GM12878 (cell line): Measurements from ENCODE around the gene GALNT15. TPM values are rescaled to one million over a fixed set of nuclear protein-coding genes. Genes with fewer than 3 reads are reported as not detected.

Experiments
- ATAC-seq: fragments of 200-7000 bp; cut with Tn5 transposase; 3 replicates; pipeline ENCODE4 v1.9.1; 2020; ENCODE audit warnings: mild to moderate bottlenecking, moderate library complexity
- BruUV-seq: library from RNA; stranded (reverse); fragments of 400-500 nt; replicated peaks from 2 replicates; lab custom pipeline; 2021; lab: Mats Ljungman, UMichigan
- CTCF ChIA-PET: fragments of 300-600 bp; sonication (Branson Sonifier 250); formaldehyde crosslinking; extraction: SDS; loops from one replicate; lab custom pipeline; 2021; ENCODE audit warnings: inconsistent platforms; lab: Yijun Ruan, JAX
- POLR2A ChIA-PET: fragments of 350-600 bp; formaldehyde crosslinking; extraction: SDS; loops from one replicate; lab custom pipeline; 2021; ENCODE audit warnings: inconsistent platforms; lab: Charles Lee
- RAD21 ChIA-PET: fragments of 300-600 bp; sonication (Branson Sonifier 250); formaldehyde crosslinking; loops from one replicate; lab custom pipeline; 2023; ENCODE audit warnings: antibody characterized with exemption; ENCODE audit not compliant: unreplicated experiment; lab: Charles Lee
- SMC1A ChIA-PET: fragments of 300-600 bp; sonication (Branson Sonifier 250); formaldehyde crosslinking; loops from one replicate; lab custom pipeline; 2023; ENCODE audit not compliant: unreplicated experiment, uncharacterized antibody; lab: Charles Lee
- DNase-seq: peaks from one replicate; pipeline ENCODE4 v3.0.0-alpha.2; 2011; ENCODE audit warnings: low read depth, low spot score
- FAIRE-seq: peaks from 3 replicates; lab custom pipeline; 2011; peaks lifted over from hg19 to GRCh38; lab: Jason Lieb, UNC
- H2AFZ ChIP-seq: 2 replicates; pipeline ENCODE4 v1.6.0; 2011; ENCODE audit warnings: low read depth, low read length, control low read depth; ENCODE audit not compliant: control insufficient read depth
- H3K27ac ChIP-seq: 2 replicates; pipeline ENCODE4 v1.5.1; 2011; ENCODE audit warnings: control low read depth; ENCODE audit not compliant: control insufficient read depth, insufficient read depth
- H3K27me3 ChIP-seq, 2 experiments: replicated peaks in 1 of 2; 2 replicates each; pipeline versions ENCODE4 v1.6.0 to v1.6.1; 2011; ENCODE audit warnings: low read length in 1 of 2; ENCODE audit not compliant: control insufficient read depth in 2 of 2, insufficient read depth in 2 of 2
- H3K36me3 ChIP-seq, 2 experiments: 2 replicates each; pipeline ENCODE4 v1.5.1; 2011; ENCODE audit warnings: low read length in 1 of 2; ENCODE audit not compliant: control insufficient read depth in 2 of 2, insufficient read depth in 2 of 2
- H3K4me1 ChIP-seq: 2 replicates; pipeline ENCODE4 v1.6.1; 2011; ENCODE audit warnings: mild to moderate bottlenecking, low read length, moderate library complexity, mixed read lengths; ENCODE audit not compliant: control insufficient read depth, insufficient read depth
- H3K4me2 ChIP-seq: 2 replicates; pipeline ENCODE4 v1.6.0; 2011; ENCODE audit warnings: control low read depth; ENCODE audit not compliant: control insufficient read depth, insufficient read depth
- H3K4me3 ChIP-seq: fragments of 200-600 bp; sonication (generic); 2 replicates; pipeline ENCODE4 v1.5.1; 2016
- H3K79me2 ChIP-seq: 2 replicates; pipeline ENCODE4 v1.6.0; 2011; ENCODE audit warnings: low read length; ENCODE audit not compliant: control insufficient read depth, insufficient read depth
- H3K9ac ChIP-seq: 2 replicates; pipeline ENCODE4 v1.8.0; 2011; ENCODE audit warnings: low read length, control low read depth, mixed read lengths; ENCODE audit not compliant: control insufficient read depth, insufficient read depth
- H3K9me3 ChIP-seq: replicated peaks from 3 replicates; pipeline ENCODE4 v1.5.1; 2011; ENCODE audit warnings: mild to moderate bottlenecking, low read length; ENCODE audit not compliant: control insufficient read depth, insufficient read depth
- H4K20me1 ChIP-seq: 2 replicates; pipeline ENCODE4 v1.6.0; 2011; ENCODE audit not compliant: control insufficient read depth, insufficient read depth
- ATF2 ChIP-seq: IDR thresholded peaks from 2 replicates; pipeline ENCODE4 v1.6.1; 2012; ENCODE audit warnings: low read length, inconsistent platforms
- BCLAF1 ChIP-seq: fragments of 450-650 bp; IDR thresholded peaks from 2 replicates; pipeline ENCODE4 v1.6.1; 2017; ENCODE audit warnings: antibody characterized with exemption, mild to moderate bottlenecking, moderate library complexity
- CHD2 ChIP-seq: IDR thresholded peaks from 2 replicates; pipeline ENCODE4 v1.6.1; 2011; ENCODE audit warnings: low read depth, low read length, improper control_type of control experiment, borderline replicate concordance
- EP300 ChIP-seq, 2 experiments: fragments of 150-350 bp in 1 of 2; IDR thresholded peaks; 2 replicates each; pipeline ENCODE4 v1.6.1; 2011 to 2012; ENCODE audit warnings: low read depth in 2 of 2, low read length in 2 of 2, borderline replicate concordance in 1 of 2, improper control_type of control experiment in 1 of 2, inconsistent platforms in 1 of 2; ENCODE audit not compliant: control insufficient read depth in 1 of 2
- KAT2A ChIP-seq: conservative IDR thresholded peaks from 2 replicates; pipeline ENCODE4 v1.6.1; 2011; ENCODE audit warnings: low read depth, low read length; ENCODE audit not compliant: control insufficient read depth
- KDM1A ChIP-seq: fragments of 200-600 bp; sonication (generic); IDR thresholded peaks from 2 replicates; pipeline ENCODE4 v1.6.1; 2016; ENCODE audit warnings: borderline replicate concordance
- MLLT1 ChIP-seq: fragments of 450-650 bp; IDR thresholded peaks from 2 replicates; pipeline ENCODE4 v1.6.1; 2016; ENCODE audit warnings: mild to moderate bottlenecking
- MTA2 ChIP-seq: fragments of 450-650 bp; IDR thresholded peaks from 2 replicates; pipeline ENCODE4 v1.6.1; 2016; ENCODE audit warnings: low read depth, mild to moderate bottlenecking, moderate library complexity
- PML ChIP-seq: IDR thresholded peaks from 2 replicates; pipeline ENCODE4 v1.6.1; 2012; ENCODE audit warnings: low read length, inconsistent platforms
- RBBP5 ChIP-seq: fragments of 200-600 bp; sonication (generic); conservative IDR thresholded peaks from 2 replicates; pipeline ENCODE4 v1.6.1; 2016
- SMAD5 ChIP-seq: IDR thresholded peaks from 2 replicates; pipeline ENCODE4 v1.6.1; 2016; ENCODE audit warnings: antibody characterized with exemption, low read depth
- TAF1 ChIP-seq: IDR thresholded peaks from 2 replicates; pipeline ENCODE4 v1.6.1; 2011; ENCODE audit warnings: mild to moderate bottlenecking, low read depth, low read length, borderline replicate concordance
- ZNF592 ChIP-seq: fragments of 450-650 bp; IDR thresholded peaks from 2 replicates; pipeline ENCODE4 v1.6.1; 2017; ENCODE audit warnings: mild to moderate bottlenecking, moderate library complexity
- WGBS: methylation state at CpG from one replicate; pipeline ENCODE4 v1.1.6; 2016; ENCODE audit warnings: low lambda C conversion rate; ENCODE audit not compliant: insufficient replicate concordance, insufficient coverage; ENCODE audit errors: missing lambda C conversion rate; 5-methylcytosine and 5-hydroxymethylcytosine counted together
- in situ Hi-C: fragments of 300-500 bp; cut with MboI; formaldehyde crosslinking; loops from 9 replicates; pipeline ENCODE4 v1.14.3; 2018; ENCODE audit warnings: mixed read lengths
- intact Hi-C: fragments of 100-400 bp; cut with micrococcal nuclease; formaldehyde crosslinking; loops from one replicate; pipeline ENCODE4 v1.14.2; 2022; ENCODE audit not compliant: unreplicated experiment
- polyA plus RNA-seq, 11 experiments: library from polyadenylated mRNA; depleted of rRNA in 4 of 11; unstranded in 6 of 11; stranded (reverse) in 5 of 11; fragments of >200 nt; fragmentation: Nextera tagmentation in 4 of 11; fragmentation: Illumina TruSeq in 1 of 11; extraction: Ambion mirVana in 4 of 11; extraction: Trizol in 1 of 11; gene quantifications; 1 replicate in 1 of 11; 2 replicates in 10 of 11; pipeline versions ENCODE4 v1.2.1 to v1.2.3, GENCODE V29; 2011 to 2016; ENCODE audit warnings: inconsistent platforms in 2 of 11, missing spikeins in 2 of 11, low read depth in 1 of 11
- total RNA-seq, 4 experiments: library from RNA; depleted of rRNA in 3 of 4; stranded (reverse); fragments of >200 nt in 3 of 4; fragmentation: Illumina TruSeq in 1 of 4; extraction: Trizol in 1 of 4; gene quantifications; 2 replicates each; pipeline versions ENCODE4 v1.2.1 to v1.2.3, GENCODE V29; 2013 to 2021

The GALNT15 gene
- total and polyA plus RNA-seq, 10 of the 15 experiments (the other 5 are each of a cell fraction or from before 2014, with no cell fraction given) = 0.03 to 0.05 TPM; not detected in 8

- no peaks in the 10 kb centered on the region for H3K79me2 ChIP-seq
- ATAC-seq (no peak), DNase-seq (no peak), FAIRE-seq (no peak)
- H2AFZ ChIP-seq = no peak overlapping the region
- H3K27me3 ChIP-seq = no peaks in the 10 kb centered on the region
- H4K20me1 ChIP-seq = no peaks in the 10 kb centered on the region
- intact Hi-C loops (no loop called here), in situ Hi-C loops (loop anchor here (10.0 kb wide), 2 partner anchors 616 to 1036 kb away; partner anchors contain the start of gene CAPN7)
- H3K4me1 ChIP-seq = no peaks in the 10 kb centered on the region
- BruUV-seq = no TSS peak
- H3K4me2 ChIP-seq = no peak overlapping the region
- no peaks in the 10 kb centered on the region for H3K9me3 ChIP-seq
- WGBS = 27% methylated on average over 6 of the region's 6 CpGs
- ChIA-PET CTCF (interaction anchor here (0.9 to 1.6 kb wide), 2 partner anchors 191 to 425 kb away, joined by 3 to 8 read pairs; no protein-coding TSS in a partner anchor), RAD21 (no interaction called here), POLR2A (interaction anchor here (0.6 to 1.0 kb wide), 2 partner anchors 8 to 189 kb away, joined by 3 read pairs; no protein-coding TSS in a partner anchor), SMC1A (interaction anchor here (0.8 kb wide), 1 partner anchor 191 kb away, joined by 3 read pairs; no protein-coding TSS in a partner anchor)
- no peaks in the 10 kb centered on the region for H3K36me3 ChIP-seq
- no peak overlapping the region for H3K27ac ChIP-seq
- no peak overlapping the region for H3K4me3 ChIP-seq
- no peak overlapping the region for H3K9ac ChIP-seq
- TF ChIP-seq ZNF592 = no peak
- TF ChIP-seq BCLAF1 = no peak
- no peak for TF ChIP-seq ATF2
- no peak for TF ChIP-seq KAT2A
- no peak for TF ChIP-seq MTA2
- TF ChIP-seq PML = no peak
- TF ChIP-seq MLLT1 = no peak
- no peak for TF ChIP-seq CHD2
- TF ChIP-seq EP300 (IDR thresholded peaks at IDR 0.05; ENCODE audit: borderline replicate concordance in 1 of 2, control insufficient read depth in 1 of 2, low read depth in 2 of 2, low read length in 2 of 2) = no peak
- TF ChIP-seq KDM1A = no peak
- no peak for TF ChIP-seq SMAD5
- TF ChIP-seq TAF1 = no peak
- TF ChIP-seq RBBP5 = no peak
These were observed 65.9 kb downstream of the GALNT15 start for GRCh38 chr3:16240229-16241023.
